GM21529 (cell line): ENCODE data around the gene CDH22.

Source experiments
- ATAC-seq: cut with Tn5 transposase; IDR thresholded peaks from one replicate; pipeline ENCODE4 v1.9.1; 2021; ENCODE audit not compliant: unreplicated experiment

CDH22 gene

GRCh38 chr20:46324960-46325703, 16.8 kb upstream of the CDH22 start:
- no peak for ATAC-seq

GRCh38 chr20:46324379-46324778, 16.1 kb upstream of the CDH22 start:
- no peak for ATAC-seq

GRCh38 chr20:46323557-46323956, 15.3 kb upstream of the CDH22 start:
- ATAC-seq, result no peak

- ATAC-seq, result no peak
Observed at GRCh38 chr20:46322641-46323040, 14.3 kb upstream of the CDH22 start.

GRCh38 chr20:46317685-46318177, 9.4 kb upstream of the CDH22 start:
- no peak for ATAC-seq

GRCh38 chr20:46316984-46317684, 8.8 kb upstream of the CDH22 start:
- ATAC-seq, result no peak

- ATAC-seq, result no peak
Observed at GRCh38 chr20:46315311-46315710, 7.0 kb upstream of the CDH22 start.

GRCh38 chr20:46312945-46313861, 4.9 kb upstream of the CDH22 start:
- ATAC-seq, result no peak

GRCh38 chr20:46312075-46312944, 4.0 kb upstream of the CDH22 start:
- ATAC-seq, result no peak

- no peak for ATAC-seq
Observed at GRCh38 chr20:46311719-46312074, 3.4 kb upstream of the CDH22 start.

GRCh38 chr20:46311039-46311650, 2.8 kb upstream of the CDH22 start:
- ATAC-seq, result no peak

GRCh38 chr20:46309945-46310344, 1.6 kb upstream of the CDH22 start:
- ATAC-seq, result no peak

GRCh38 chr20:46307999-46308257, 370 bp downstream of the CDH22 start:
- ATAC-seq, result no peak

- peak; percentile 64 for ATAC-seq
Observed at GRCh38 chr20:46307139-46307998, 929 bp downstream of the CDH22 start.

GRCh38 chr20:46306743-46307138, 1.6 kb downstream of the CDH22 start:
- no peak for ATAC-seq

- no peak for ATAC-seq
Observed at GRCh38 chr20:46305973-46306360, 2.3 kb downstream of the CDH22 start.

GRCh38 chr20:46305331-46305972, 2.8 kb downstream of the CDH22 start:
- ATAC-seq, result no peak

- ATAC-seq, result no peak
Observed at GRCh38 chr20:46304852-46305251, 3.4 kb downstream of the CDH22 start.

- no peak for ATAC-seq
Observed at GRCh38 chr20:46304361-46304760, 3.9 kb downstream of the CDH22 start.
